SK-N-SH (cell line): ENCODE results near the gene PSMG3.

ENCODE experiments used
- EP300 ChIP-seq, 2 experiments: IDR thresholded peaks; 2 replicates each; pipeline versions ENCODE4 v1.4.0 to v1.6.1; 2012; ENCODE audit warnings: borderline replicate concordance in 1 of 2, low read depth in 1 of 2, low read length in 1 of 2
- FOXJ3 ChIP-seq: sonication (generic); formaldehyde crosslinking; IDR thresholded peaks from 2 replicates; pipeline ENCODE4 v1.5.1; 2020; ENCODE audit warnings: mild to moderate bottlenecking, missing genetic modification reagents
- MAX ChIP-seq: IDR thresholded peaks from 2 replicates; pipeline ENCODE4 v1.4.0; 2012; ENCODE audit warnings: low read depth
- NFIC ChIP-seq: IDR thresholded peaks from 2 replicates; pipeline ENCODE4 v1.4.0; 2012; ENCODE audit warnings: borderline replicate concordance
- TAF1 ChIP-seq: IDR thresholded peaks from 2 replicates; pipeline ENCODE4 v1.6.1; 2012; ENCODE audit warnings: low read depth, mild to moderate bottlenecking, low read length, moderate library complexity, borderline replicate concordance
- TF ChIP-seq, protein P1 (sequence below): fragments of 200-600 bp; sonication (generic); IDR thresholded peaks from 2 replicates; pipeline ENCODE4 v1.6.1; 2017; ENCODE audit warnings: antibody characterized with exemption, mild to moderate bottlenecking, moderate library complexity
- TF ChIP-seq, protein P2 (sequence below): IDR thresholded peaks from 2 replicates; pipeline ENCODE4 v1.6.1; 2012; ENCODE audit warnings: mild to moderate bottlenecking, low read depth, low read length, moderate library complexity

- TF ChIP-seq NFIC (no peak), EP300 (IDR thresholded peaks at IDR 0.05; ENCODE audit: borderline replicate concordance in 1 of 2, low read depth in 1 of 2, low read length in 1 of 2) (no peak), TAF1 (no peak), MAX (no peak), FOXJ3 (CRISPR knock-in tag) (no peak)
- TF ChIP-seq, protein P1, sequence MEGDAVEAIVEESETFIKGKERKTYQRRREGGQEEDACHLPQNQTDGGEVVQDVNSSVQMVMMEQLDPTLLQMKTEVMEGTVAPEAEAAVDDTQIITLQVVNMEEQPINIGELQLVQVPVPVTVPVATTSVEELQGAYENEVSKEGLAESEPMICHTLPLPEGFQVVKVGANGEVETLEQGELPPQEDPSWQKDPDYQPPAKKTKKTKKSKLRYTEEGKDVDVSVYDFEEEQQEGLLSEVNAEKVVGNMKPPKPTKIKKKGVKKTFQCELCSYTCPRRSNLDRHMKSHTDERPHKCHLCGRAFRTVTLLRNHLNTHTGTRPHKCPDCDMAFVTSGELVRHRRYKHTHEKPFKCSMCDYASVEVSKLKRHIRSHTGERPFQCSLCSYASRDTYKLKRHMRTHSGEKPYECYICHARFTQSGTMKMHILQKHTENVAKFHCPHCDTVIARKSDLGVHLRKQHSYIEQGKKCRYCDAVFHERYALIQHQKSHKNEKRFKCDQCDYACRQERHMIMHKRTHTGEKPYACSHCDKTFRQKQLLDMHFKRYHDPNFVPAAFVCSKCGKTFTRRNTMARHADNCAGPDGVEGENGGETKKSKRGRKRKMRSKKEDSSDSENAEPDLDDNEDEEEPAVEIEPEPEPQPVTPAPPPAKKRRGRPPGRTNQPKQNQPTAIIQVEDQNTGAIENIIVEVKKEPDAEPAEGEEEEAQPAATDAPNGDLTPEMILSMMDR = no peak
- TF ChIP-seq, protein P2, sequence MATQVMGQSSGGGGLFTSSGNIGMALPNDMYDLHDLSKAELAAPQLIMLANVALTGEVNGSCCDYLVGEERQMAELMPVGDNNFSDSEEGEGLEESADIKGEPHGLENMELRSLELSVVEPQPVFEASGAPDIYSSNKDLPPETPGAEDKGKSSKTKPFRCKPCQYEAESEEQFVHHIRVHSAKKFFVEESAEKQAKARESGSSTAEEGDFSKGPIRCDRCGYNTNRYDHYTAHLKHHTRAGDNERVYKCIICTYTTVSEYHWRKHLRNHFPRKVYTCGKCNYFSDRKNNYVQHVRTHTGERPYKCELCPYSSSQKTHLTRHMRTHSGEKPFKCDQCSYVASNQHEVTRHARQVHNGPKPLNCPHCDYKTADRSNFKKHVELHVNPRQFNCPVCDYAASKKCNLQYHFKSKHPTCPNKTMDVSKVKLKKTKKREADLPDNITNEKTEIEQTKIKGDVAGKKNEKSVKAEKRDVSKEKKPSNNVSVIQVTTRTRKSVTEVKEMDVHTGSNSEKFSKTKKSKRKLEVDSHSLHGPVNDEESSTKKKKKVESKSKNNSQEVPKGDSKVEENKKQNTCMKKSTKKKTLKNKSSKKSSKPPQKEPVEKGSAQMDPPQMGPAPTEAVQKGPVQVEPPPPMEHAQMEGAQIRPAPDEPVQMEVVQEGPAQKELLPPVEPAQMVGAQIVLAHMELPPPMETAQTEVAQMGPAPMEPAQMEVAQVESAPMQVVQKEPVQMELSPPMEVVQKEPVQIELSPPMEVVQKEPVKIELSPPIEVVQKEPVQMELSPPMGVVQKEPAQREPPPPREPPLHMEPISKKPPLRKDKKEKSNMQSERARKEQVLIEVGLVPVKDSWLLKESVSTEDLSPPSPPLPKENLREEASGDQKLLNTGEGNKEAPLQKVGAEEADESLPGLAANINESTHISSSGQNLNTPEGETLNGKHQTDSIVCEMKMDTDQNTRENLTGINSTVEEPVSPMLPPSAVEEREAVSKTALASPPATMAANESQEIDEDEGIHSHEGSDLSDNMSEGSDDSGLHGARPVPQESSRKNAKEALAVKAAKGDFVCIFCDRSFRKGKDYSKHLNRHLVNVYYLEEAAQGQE = no peak
Measured at GRCh38 chr7:1595027-1595426, 25.2 kb upstream of the PSMG3 start.
